ENCODE measurements around the gene SP140.
"Not testable (repeated sequence)": the region's sequence is repeated elsewhere in the genome, so short reads cannot be mapped to it uniquely, and the experiment has no call there.

SP140 gene

DNA sequence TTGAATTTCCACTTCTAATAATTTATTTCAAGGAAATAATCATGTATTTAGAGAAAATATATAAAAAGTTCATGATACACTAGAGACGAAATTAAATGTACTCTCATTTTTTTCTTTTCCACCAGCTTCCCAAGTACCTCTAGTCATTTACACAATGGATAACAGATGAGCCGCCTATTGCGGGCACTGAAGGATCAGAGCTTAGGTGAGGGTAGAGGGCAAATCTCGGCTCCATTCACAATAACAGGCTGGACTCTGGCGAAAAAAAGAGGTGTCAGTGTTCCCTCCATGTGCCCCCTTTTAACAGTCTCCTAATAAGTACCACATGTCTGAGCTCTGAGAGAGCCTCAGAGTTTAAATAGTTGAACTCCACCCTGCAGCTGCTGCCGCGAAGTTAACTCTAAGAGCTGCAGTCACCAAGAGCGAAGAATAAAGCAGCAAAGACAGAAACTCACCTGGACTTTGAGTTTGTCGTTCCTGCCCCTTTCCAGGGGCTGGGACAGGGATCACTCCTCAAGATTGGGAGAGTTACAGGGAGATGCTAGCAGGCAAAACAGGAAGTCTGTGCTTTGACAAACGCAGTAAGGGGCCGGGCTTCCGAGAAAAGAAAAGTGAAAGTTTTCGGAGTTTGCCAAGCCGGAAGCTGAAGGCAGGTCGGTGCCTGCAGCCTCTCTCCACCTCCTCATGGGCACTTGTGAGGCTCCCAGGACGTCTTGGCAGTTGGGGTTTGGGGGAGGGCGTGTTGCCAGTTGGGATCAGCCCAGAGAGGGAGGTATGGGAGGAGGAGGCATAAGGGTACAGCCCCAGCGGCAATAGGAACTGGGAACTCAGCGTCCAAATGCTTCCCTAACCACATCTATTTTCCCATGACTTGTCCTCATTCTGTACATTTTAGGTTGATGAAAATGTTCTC is 5.9 kb upstream of the SP140 start, which contains the start of gene SP110:
Gene SP110, minus strand, starts transcription at position 566 of the 913 bp plus-strand sequence. CDS start 3,057 bp downstream, outside the sequence.
- in situ Hi-C loops (cut with HindIII; ENCODE audit: low pct_ligation_motif_present, low sequenced_read_pairs): no loop called here
- DNase-seq: peak; percentile 87
- Histone ChIP-seq H3K4me3 (ENCODE audit: low read depth, low read length) (peak within 1 kb of the TSS; percentile 81), H3K36me3 (replicated peaks) (peaks cover 12% of the 10 kb centered on the region), H3K27me3 (replicated peaks) (no peaks in the 10 kb centered on the region), H3K27ac (peak within 1 kb of the TSS; percentile 76)
- TF ChIP-seq, protein P1, sequence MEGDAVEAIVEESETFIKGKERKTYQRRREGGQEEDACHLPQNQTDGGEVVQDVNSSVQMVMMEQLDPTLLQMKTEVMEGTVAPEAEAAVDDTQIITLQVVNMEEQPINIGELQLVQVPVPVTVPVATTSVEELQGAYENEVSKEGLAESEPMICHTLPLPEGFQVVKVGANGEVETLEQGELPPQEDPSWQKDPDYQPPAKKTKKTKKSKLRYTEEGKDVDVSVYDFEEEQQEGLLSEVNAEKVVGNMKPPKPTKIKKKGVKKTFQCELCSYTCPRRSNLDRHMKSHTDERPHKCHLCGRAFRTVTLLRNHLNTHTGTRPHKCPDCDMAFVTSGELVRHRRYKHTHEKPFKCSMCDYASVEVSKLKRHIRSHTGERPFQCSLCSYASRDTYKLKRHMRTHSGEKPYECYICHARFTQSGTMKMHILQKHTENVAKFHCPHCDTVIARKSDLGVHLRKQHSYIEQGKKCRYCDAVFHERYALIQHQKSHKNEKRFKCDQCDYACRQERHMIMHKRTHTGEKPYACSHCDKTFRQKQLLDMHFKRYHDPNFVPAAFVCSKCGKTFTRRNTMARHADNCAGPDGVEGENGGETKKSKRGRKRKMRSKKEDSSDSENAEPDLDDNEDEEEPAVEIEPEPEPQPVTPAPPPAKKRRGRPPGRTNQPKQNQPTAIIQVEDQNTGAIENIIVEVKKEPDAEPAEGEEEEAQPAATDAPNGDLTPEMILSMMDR (IDR thresholded peaks at IDR 0.05; ENCODE audit: low read depth, low read length, missing control alignments): peak; percentile 9

GRCh38 chr2:230220347-230220969 is 5.1 kb upstream of the SP140 start:
- peak overlapping the region; percentile 76 for H3K27ac ChIP-seq
- in situ Hi-C loops (cut with HindIII; ENCODE audit: low pct_ligation_motif_present, low sequenced_read_pairs): no loop called here
- TF ChIP-seq, protein P1 (IDR thresholded peaks at IDR 0.05; ENCODE audit: low read depth, low read length, missing control alignments): no peak
- H3K4me3 ChIP-seq (ENCODE audit: low read depth, low read length): peak overlapping the region; percentile 81
- H3K27me3 ChIP-seq (replicated peaks): no peaks in the 10 kb centered on the region
- DNase-seq: no peak
- peaks cover 6% of the 10 kb centered on the region for H3K36me3 ChIP-seq (replicated peaks)

- Histone ChIP-seq H3K27me3 (replicated peaks) (no peaks in the 10 kb centered on the region), H3K27ac (no peak overlapping the region), H3K4me3 (ENCODE audit: low read depth, low read length) (no peak overlapping the region), H3K36me3 (replicated peaks) (peaks cover 1% of the 10 kb centered on the region)
- in situ Hi-C loops (cut with HindIII; ENCODE audit: low pct_ligation_motif_present, low sequenced_read_pairs): no loop called here
- DNase-seq: no peak
- TF ChIP-seq, protein P1 (IDR thresholded peaks at IDR 0.05; ENCODE audit: low read depth, low read length, missing control alignments): no peak
These were observed 4.0 kb upstream of the SP140 start for GRCh38 chr2:230221493-230221892.

DNA sequence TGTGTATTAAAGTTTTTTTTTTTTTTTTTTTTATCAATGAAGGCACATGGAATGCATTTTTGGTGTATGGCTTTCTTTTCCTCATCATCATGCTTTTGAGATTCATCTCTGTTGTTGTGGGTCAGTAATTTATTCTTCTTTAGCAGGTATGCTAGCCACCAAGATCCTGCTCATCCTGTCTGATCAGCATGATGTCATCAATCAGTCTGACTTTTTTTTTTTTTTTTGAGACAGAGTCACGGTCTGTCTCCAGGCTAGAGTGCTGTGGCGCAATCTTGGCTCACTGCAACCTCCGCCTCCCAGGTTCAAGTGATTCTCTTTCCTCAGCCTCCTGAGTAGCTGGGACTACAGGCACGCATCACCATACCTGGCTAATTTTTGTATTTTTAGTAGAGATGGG is 2.7 kb upstream of the SP140 start:
- in situ Hi-C loops (cut with HindIII; ENCODE audit: low pct_ligation_motif_present, low sequenced_read_pairs); H3K27ac ChIP-seq; H3K36me3 ChIP-seq (replicated peaks); H3K27me3 ChIP-seq (replicated peaks); H3K4me3 ChIP-seq (ENCODE audit: low read depth, low read length): not testable (repeated sequence)
- DNase-seq: peak; percentile 8

DNA sequence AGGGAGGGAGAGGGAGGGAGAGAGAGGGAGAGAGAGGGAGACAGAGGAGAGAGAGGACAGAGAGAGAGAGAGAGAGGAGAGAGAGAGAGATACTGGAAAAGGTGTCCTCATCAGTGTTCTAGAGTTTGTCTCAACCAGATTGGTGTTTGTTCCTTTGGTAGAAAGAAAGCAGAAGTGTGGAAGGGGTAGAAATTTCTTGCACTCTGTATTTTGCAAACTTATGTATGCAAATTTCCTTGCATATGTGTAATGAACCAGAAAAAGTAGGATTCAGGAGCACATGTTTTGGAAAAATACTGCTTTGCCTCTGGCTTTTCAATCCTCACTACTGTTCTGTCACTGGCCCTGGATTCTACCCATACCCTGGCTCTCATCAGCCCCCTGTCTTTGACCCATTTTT is 1.1 kb upstream of the SP140 start:
- H3K4me3 ChIP-seq (ENCODE audit: low read depth, low read length): no peak overlapping the region
- H3K36me3 ChIP-seq (replicated peaks): no peaks in the 10 kb centered on the region

More for the DNA sequence above, 1.1 kb upstream of the SP140 start:
- TF ChIP-seq, protein P1 (IDR thresholded peaks at IDR 0.05; ENCODE audit: low read depth, low read length, missing control alignments): no peak
- in situ Hi-C loops (cut with HindIII; ENCODE audit: low pct_ligation_motif_present, low sequenced_read_pairs): no loop called here
- DNase-seq: no peak
- Histone ChIP-seq H3K27ac (no peak overlapping the region), H3K27me3 (replicated peaks) (no peaks in the 10 kb centered on the region)

All from brain microvascular endothelial cell (primary cell).